Measurements from ENCODE around the gene MTO1. TPM values are rescaled to one million over a fixed set of nuclear protein-coding genes. Genes with fewer than 3 reads are reported as not detected.
"Not testable (repeated sequence)": the region's sequence is repeated elsewhere in the genome, so short reads cannot be mapped to it uniquely, and the experiment has no call there.

Gene MTO1
- total RNA-seq, 2 donors from 2014 or later = 21.5 to 26.7 TPM

GRCh38 chr6:73516514-73517489 lies 55.3 kb downstream of the MTO1 start:
- 86 to 97% methylated on average over 3 to 4 of the region's 4 CpGs for WGBS, 2 experiments (ENCODE audit: insufficient coverage in 1 of 2, insufficient read length in 1 of 2)
- Histone ChIP-seq H3K36me3 (ENCODE audit: control insufficient read depth, insufficient read depth, low read length) (peaks cover 57% of the 10 kb centered on the region), H3K4me1 (ENCODE audit: control insufficient read depth, insufficient read depth, low read length) (no peaks in the 10 kb centered on the region), H3K4me3 (ENCODE audit: low read length) (peak overlapping the region; percentile 92), H3K9me3 (ENCODE audit: control insufficient read depth, low read length) (no peaks in the 10 kb centered on the region), H3K9ac (ENCODE audit: extremely low read depth, low read length, poor library complexity, severe bottlenecking) (peak overlapping the region; percentile 99), H3K27ac (ENCODE audit: low read depth, low read length) (peak overlapping the region; percentile 47), H3K27me3 (ENCODE audit: control insufficient read depth, insufficient read depth, low read length, poor library complexity, severe bottlenecking) (no peaks in the 10 kb centered on the region)
- no peaks in the 10 kb centered on the region for H3K27me3 Mint-ChIP-seq (ENCODE audit: insufficient read depth)
- no peaks in the 10 kb centered on the region for H3K9me3 Mint-ChIP-seq
- H3K4me1 Mint-ChIP-seq = peaks cover 18% of the 10 kb centered on the region
- peaks cover 55% of the 10 kb centered on the region for H3K36me3 Mint-ChIP-seq (ENCODE audit: low read depth)
- peak overlapping the region; percentile 93 for H3K27ac Mint-ChIP-seq
- DNase-seq = no peak
- no peak for TF ChIP-seq CTCF (conservative IDR thresholded peaks at IDR 0.05)
- H3K4me3 Mint-ChIP-seq = peak overlapping the region; percentile 99

GRCh38 chr6:73518100-73518981 lies 56.8 kb downstream of the MTO1 start:
- WGBS, 2 experiments (ENCODE audit: insufficient coverage in 1 of 2, insufficient read length in 1 of 2) = 49% methylated on average over 12 of the region's 19 CpGs; no CpG with 5 or more reads in 1 of the 2 experiments
- not testable (repeated sequence) for H3K9me3 Mint-ChIP-seq; H3K27me3 ChIP-seq (ENCODE audit: control insufficient read depth, insufficient read depth, low read length, poor library complexity, severe bottlenecking); DNase-seq; H3K4me1 ChIP-seq (ENCODE audit: control insufficient read depth, insufficient read depth, low read length); H3K9me3 ChIP-seq (ENCODE audit: control insufficient read depth, low read length); H3K27me3 Mint-ChIP-seq (ENCODE audit: insufficient read depth)
- Mint-ChIP-seq H3K4me3 (peak overlapping the region; percentile 99), H3K36me3 (ENCODE audit: low read depth) (peaks cover 55% of the 10 kb centered on the region), H3K27ac (peak overlapping the region; percentile 100), H3K4me1 (peaks cover 19% of the 10 kb centered on the region)
- H3K4me3 ChIP-seq (ENCODE audit: low read length) = peak overlapping the region; percentile 92
- H3K36me3 ChIP-seq (ENCODE audit: control insufficient read depth, insufficient read depth, low read length) = peaks cover 57% of the 10 kb centered on the region
- peak overlapping the region; percentile 99 for H3K9ac ChIP-seq (ENCODE audit: extremely low read depth, low read length, poor library complexity, severe bottlenecking)
- H3K27ac ChIP-seq (ENCODE audit: low read depth, low read length) = peak overlapping the region; percentile 19

GRCh38 chr6:73518982-73519881 lies 57.7 kb downstream of the MTO1 start:
- Mint-ChIP-seq H3K27ac (peak overlapping the region; percentile 100), H3K4me3 (peak overlapping the region; percentile 99), H3K36me3 (ENCODE audit: low read depth) (peaks cover 55% of the 10 kb centered on the region), H3K4me1 (peaks cover 19% of the 10 kb centered on the region)
- H3K27me3 Mint-ChIP-seq (ENCODE audit: insufficient read depth); H3K4me1 ChIP-seq (ENCODE audit: control insufficient read depth, insufficient read depth, low read length); H3K27me3 ChIP-seq (ENCODE audit: control insufficient read depth, insufficient read depth, low read length, poor library complexity, severe bottlenecking); H3K9me3 Mint-ChIP-seq; H3K9me3 ChIP-seq (ENCODE audit: control insufficient read depth, low read length): not testable (repeated sequence)
- Histone ChIP-seq H3K36me3 (ENCODE audit: control insufficient read depth, insufficient read depth, low read length) (peaks cover 57% of the 10 kb centered on the region), H3K27ac (ENCODE audit: low read depth, low read length) (peak overlapping the region; percentile 96), H3K4me3 (ENCODE audit: low read length) (peak overlapping the region; percentile 92), H3K9ac (ENCODE audit: extremely low read depth, low read length, poor library complexity, severe bottlenecking) (peak overlapping the region; percentile 99)
- 4 to 10% methylated on average over 2 to 5 of the region's 8 CpGs for WGBS, 2 experiments (ENCODE audit: insufficient coverage in 1 of 2, insufficient read length in 1 of 2)
- peak; percentile 8 for DNase-seq
